HG03064 (cell line): ENCODE results near the gene AIMP2.
"Not testable (repeated sequence)": the region's sequence is repeated elsewhere in the genome, so short reads cannot be mapped to it uniquely, and the experiment has no call there.

Experiments
- ATAC-seq: cut with Tn5 transposase; IDR thresholded peaks from one replicate; pipeline ENCODE4 v1.9.1; 2021; ENCODE audit warnings: low read depth; ENCODE audit not compliant: unreplicated experiment

AIMP2 gene

GRCh38 chr7:6026011-6026819, 17.1 kb downstream of the AIMP2 start:
- peak; percentile 73 for ATAC-seq

- peak; percentile 11 for ATAC-seq
Measured at GRCh38 chr7:6026820-6027311, 17.8 kb downstream of the AIMP2 start.

GRCh38 chr7:6027806-6028365, 18.8 kb downstream of the AIMP2 start:
- no peak for ATAC-seq

- ATAC-seq: no peak
Measured at GRCh38 chr7:6028563-6028962, 19.5 kb downstream of the AIMP2 start.

DNA sequence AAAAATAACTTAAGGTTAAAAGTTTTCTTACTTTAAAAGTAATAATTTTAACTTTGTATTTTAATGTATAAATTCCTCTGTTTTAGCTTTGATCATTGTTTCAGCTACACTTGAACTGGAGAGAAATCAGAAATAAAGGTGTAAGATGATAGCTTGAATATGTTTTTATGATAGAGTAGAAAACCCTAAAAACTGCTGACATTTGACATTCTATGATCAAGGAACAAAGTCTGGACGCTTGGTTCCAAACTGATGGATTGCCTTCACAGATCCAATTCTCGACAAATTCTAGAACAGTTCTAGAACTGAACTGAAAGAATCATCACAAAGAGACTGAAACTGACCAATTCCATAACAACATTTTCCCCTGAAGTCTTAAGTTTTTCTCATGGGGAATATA, 21.9 kb downstream of the AIMP2 start, which contains the start of gene ANKRD61:
ANKRD61 (plus strand) TSS at position 389 of the 400 bp plus-strand sequence; CDS start at position 389, 0 bp downstream.
- no peak for ATAC-seq

- no peak for ATAC-seq
Measured at GRCh38 chr7:6031567-6031966, 22.5 kb downstream of the AIMP2 start.

DNA sequence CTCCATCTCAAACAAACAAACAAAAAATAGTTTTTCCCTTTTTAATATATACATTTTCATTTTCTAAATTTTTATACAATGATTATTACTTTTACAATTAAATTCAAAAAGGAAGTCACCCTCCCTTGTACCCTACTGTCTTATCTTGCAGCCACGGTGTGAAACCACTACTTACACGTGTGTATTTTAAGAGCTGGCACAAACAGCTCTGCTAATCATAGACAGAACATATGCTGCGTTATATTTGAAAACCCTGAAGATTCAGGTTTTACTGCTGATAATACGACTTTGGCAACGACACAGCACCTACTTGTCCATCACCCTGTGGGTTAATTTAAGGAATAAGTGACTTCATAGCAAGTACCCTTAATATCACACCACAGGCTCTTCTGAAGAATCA, 23.1 kb downstream of the AIMP2 start:
- ATAC-seq: no peak

GRCh38 chr7:6032641-6033040, 23.6 kb downstream of the AIMP2 start:
- ATAC-seq: no peak

- ATAC-seq: no peak
Measured at GRCh38 chr7:6035165-6035564, 26.1 kb downstream of the AIMP2 start.

DNA sequence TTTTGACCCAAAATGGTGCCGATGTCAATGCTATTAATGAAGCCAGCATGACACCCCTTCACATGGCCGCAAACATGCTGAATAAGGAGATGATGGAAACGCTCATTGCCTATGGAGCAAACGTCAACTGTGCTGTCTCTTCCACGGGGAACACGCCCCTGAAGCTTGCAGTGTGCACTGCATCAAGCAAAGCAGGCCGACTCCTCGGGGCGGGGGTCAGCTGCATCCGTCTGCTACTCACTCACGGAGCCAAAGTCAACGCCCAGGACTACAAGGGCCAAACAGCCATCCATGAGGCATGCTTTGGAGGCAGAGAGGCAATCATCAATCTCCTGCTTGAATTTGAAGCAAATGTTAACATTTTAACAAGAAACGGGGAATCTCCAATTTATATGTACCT, 26.6 kb downstream of the AIMP2 start:
- no peak for ATAC-seq

GRCh38 chr7:6049780-6050179, 40.7 kb downstream of the AIMP2 start:
- no peak for ATAC-seq

DNA sequence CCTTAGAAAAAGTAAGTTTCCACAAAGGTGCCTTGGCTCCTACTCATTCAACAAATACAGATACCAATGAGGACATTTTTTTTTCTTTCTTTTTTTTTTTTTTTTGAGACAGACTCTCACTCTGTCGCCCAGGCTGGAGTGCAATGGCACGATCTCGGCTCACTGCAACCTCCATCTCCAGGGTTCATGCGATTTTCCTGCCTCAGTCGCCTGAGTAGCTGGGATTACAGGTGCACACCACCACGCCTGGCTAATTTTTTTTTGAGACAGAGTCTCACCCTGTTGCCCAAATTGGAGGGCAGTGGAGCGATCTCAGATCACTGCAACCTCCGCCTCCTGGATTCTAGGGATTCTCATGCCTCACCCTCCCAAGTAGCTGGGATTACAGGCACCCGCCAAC, 42.1 kb downstream of the AIMP2 start:
- not testable (repeated sequence) for ATAC-seq

DNA sequence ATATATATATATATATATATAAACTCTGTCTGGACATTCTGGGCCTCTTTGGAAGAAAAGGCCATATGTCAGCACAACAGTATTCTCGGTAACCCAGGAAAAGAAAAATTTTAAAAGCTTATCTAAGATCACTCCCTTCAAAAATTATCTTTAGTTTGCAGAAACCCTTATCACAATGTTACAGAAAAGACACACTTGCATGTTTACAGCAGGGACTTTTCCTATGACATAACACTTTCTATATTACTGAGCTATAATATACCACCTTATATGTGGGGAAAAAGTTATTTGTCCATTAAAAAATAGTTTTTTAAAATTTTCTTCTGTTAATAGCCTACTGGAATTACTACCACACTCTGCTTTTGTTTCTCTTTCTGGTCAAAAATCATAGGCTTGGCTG, 47.5 kb downstream of the AIMP2 start:
- ATAC-seq: no peak

GRCh38 chr7:6057316-6058129, 48.5 kb downstream of the AIMP2 start:
- ATAC-seq: no peak

GRCh38 chr7:6059941-6060340, 50.9 kb downstream of the AIMP2 start:
- ATAC-seq: not testable (repeated sequence)

- no peak for ATAC-seq
Measured at GRCh38 chr7:6071406-6071805, 62.3 kb downstream of the AIMP2 start.
